HL-60 (cell line): Measurements from ENCODE around the gene EDN3.

Experiments used
- DNase-seq, 2 experiments: peaks; one replicate each; pipeline ENCODE4 v3.0.0-alpha.2; 2010 to 2020; ENCODE audit warnings: low read depth in 1 of 2, low spot score in 1 of 2
- H3K27ac ChIP-seq: fragments of 250-450 bp; sonication (Bioruptor Pico); replicated peaks from 2 replicates; pipeline ENCODE4 v1.5.1; 2020; ENCODE audit warnings: mild to moderate bottlenecking, moderate library complexity
- H3K27me3 ChIP-seq: fragments of 250-450 bp; sonication (Bioruptor Pico); 2 replicates; pipeline ENCODE4 v1.5.1; 2021; ENCODE audit warnings: mild to moderate bottlenecking, moderate library complexity; ENCODE audit not compliant: insufficient read depth, poor library complexity, severe bottlenecking
- H3K4me3 ChIP-seq: replicated peaks from 2 replicates; pipeline ENCODE4 v1.5.1; 2011; ENCODE audit warnings: mild to moderate bottlenecking, control low read depth, low read length; ENCODE audit not compliant: insufficient read depth
- CTCF ChIP-seq: IDR thresholded peaks from one replicate; pipeline ENCODE4 v1.5.1; 2011; ENCODE audit warnings: low read length, control low read depth, inconsistent platforms; ENCODE audit not compliant: insufficient read depth
- GABPA ChIP-seq: IDR thresholded peaks from 2 replicates; pipeline ENCODE4 v1.6.1; 2012; ENCODE audit warnings: low read depth
- POLR2AphosphoS5 ChIP-seq: IDR thresholded peaks from 2 replicates; pipeline ENCODE4 v1.6.1; 2012; ENCODE audit warnings: low read depth
- REST ChIP-seq: IDR thresholded peaks from 2 replicates; pipeline ENCODE4 v1.6.1; 2012; ENCODE audit warnings: low read depth; ENCODE audit not compliant: insufficient replicate concordance
- SPI1 ChIP-seq: IDR thresholded peaks from 2 replicates; pipeline ENCODE4 v1.6.1; 2012; ENCODE audit warnings: low read depth, mild to moderate bottlenecking, borderline replicate concordance

EDN3 gene

GRCh38 chr20:59325142-59325523 lies 24.7 kb downstream of the EDN3 start:
- Histone ChIP-seq H3K27me3 (no peaks in the 10 kb centered on the region), H3K27ac (no peak overlapping the region), H3K4me3 (no peak overlapping the region)
- no peak for TF ChIP-seq CTCF
- TF ChIP-seq SPI1, result no peak
- no peak for TF ChIP-seq GABPA
- TF ChIP-seq REST, result no peak
- TF ChIP-seq POLR2AphosphoS5, result no peak
- DNase-seq, result no peak

GRCh38 chr20:59326188-59326587 lies 25.8 kb downstream of the EDN3 start:
- no peak for DNase-seq
- H3K27ac ChIP-seq, result no peak overlapping the region
- H3K4me3 ChIP-seq, result no peak overlapping the region
- no peaks in the 10 kb centered on the region for H3K27me3 ChIP-seq
- TF ChIP-seq SPI1, result no peak
- no peak for TF ChIP-seq REST
- TF ChIP-seq GABPA, result no peak

DNA sequence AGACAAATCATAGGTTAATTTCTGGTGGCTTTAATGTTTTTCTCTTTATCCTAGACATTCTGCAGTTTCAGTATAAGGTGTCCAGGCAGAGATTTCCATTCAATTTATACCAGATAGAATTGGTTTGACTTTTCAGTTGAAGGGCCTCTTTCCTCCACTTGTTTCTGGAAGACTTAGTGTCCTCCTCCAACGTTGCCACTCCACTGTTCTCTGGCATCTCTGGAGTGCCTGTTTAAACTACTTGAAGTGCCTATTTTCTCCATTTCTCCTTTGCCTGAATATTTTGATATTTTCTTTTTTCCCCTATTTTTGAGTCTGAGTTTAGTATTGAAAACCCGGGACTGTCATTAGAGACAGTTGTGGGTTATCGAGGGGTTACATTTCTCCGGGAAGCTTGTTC lies 27.7 kb downstream of the EDN3 start:
- no peak for TF ChIP-seq REST
- no peak for TF ChIP-seq CTCF
- TF ChIP-seq GABPA, result no peak
- TF ChIP-seq POLR2AphosphoS5, result no peak
- TF ChIP-seq SPI1, result no peak
- Histone ChIP-seq H3K27ac (no peak overlapping the region), H3K27me3 (no peaks in the 10 kb centered on the region), H3K4me3 (no peak overlapping the region)
- no peak for DNase-seq

- no peak for DNase-seq
- H3K27me3 ChIP-seq, result no peaks in the 10 kb centered on the region
- no peak overlapping the region for H3K4me3 ChIP-seq
- no peak overlapping the region for H3K27ac ChIP-seq
- no peak for TF ChIP-seq GABPA
- no peak for TF ChIP-seq POLR2AphosphoS5
- TF ChIP-seq CTCF, result no peak
- TF ChIP-seq REST, result no peak
- no peak for TF ChIP-seq SPI1
These were observed 31.4 kb downstream of the EDN3 start for GRCh38 chr20:59331721-59332329.
